Neural cell (in vitro differentiated cells): ENCODE measurements around the gene NCAPH2.

Experiments
- EP300 ChIP-seq: fragments of 450-650 bp; conservative IDR thresholded peaks from 2 replicates; pipeline ENCODE4 v1.6.1; 2014; ENCODE audit warnings: antibody characterized with exemption, mild to moderate bottlenecking, moderate library complexity; ENCODE audit not compliant: poor library complexity, severe bottlenecking
- POLR2AphosphoS5 ChIP-seq: IDR thresholded peaks from 2 replicates; pipeline ENCODE4 v1.6.1; 2012
- TF ChIP-seq, protein P1 (sequence below): fragments of 450-650 bp; IDR thresholded peaks from 2 replicates; pipeline ENCODE4 v1.5.1; 2014; ENCODE audit warnings: antibody characterized with exemption, mild to moderate bottlenecking, moderate library complexity; ENCODE audit not compliant: poor library complexity, severe bottlenecking

DNA sequence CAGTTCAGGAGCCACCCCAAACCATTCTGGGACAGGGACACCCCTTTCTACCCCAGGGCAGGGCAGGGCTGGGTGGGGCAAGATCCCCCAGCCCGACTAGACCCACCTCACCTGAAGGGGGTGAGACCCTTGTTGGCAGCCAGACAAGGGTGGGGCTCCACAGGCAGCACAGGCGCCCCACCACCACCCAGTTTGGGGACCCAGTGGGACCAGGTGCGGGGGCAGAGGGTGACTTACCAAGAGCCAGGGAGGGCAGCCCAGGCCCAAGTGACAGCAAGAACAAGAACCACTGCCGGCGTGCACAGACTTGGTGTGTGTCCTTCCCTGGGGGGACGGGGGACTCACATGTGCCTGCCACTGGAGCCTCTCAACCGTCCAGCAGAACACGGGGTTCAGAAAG is 24.5 kb upstream of the NCAPH2 start:
- TF ChIP-seq, protein P1, sequence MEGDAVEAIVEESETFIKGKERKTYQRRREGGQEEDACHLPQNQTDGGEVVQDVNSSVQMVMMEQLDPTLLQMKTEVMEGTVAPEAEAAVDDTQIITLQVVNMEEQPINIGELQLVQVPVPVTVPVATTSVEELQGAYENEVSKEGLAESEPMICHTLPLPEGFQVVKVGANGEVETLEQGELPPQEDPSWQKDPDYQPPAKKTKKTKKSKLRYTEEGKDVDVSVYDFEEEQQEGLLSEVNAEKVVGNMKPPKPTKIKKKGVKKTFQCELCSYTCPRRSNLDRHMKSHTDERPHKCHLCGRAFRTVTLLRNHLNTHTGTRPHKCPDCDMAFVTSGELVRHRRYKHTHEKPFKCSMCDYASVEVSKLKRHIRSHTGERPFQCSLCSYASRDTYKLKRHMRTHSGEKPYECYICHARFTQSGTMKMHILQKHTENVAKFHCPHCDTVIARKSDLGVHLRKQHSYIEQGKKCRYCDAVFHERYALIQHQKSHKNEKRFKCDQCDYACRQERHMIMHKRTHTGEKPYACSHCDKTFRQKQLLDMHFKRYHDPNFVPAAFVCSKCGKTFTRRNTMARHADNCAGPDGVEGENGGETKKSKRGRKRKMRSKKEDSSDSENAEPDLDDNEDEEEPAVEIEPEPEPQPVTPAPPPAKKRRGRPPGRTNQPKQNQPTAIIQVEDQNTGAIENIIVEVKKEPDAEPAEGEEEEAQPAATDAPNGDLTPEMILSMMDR: no peak
- no peak for TF ChIP-seq POLR2AphosphoS5
- TF ChIP-seq EP300: no peak
